NB4 (cell line): ENCODE results near the gene TSPAN4.

Source experiments
- DNase-seq: peaks from one replicate; pipeline ENCODE4 v3.0.0; 2010; ENCODE audit warnings: low read depth
- H3K4me3 ChIP-seq: one replicate; pipeline ENCODE4 v1.5.1; 2011; ENCODE audit warnings: mild to moderate bottlenecking, low read depth, low read length, moderate library complexity
- CTCF ChIP-seq: IDR thresholded peaks from one replicate; pipeline ENCODE4 v1.5.1; 2012; ENCODE audit warnings: low read depth, low read length
- MAX ChIP-seq: IDR thresholded peaks from 2 replicates; pipeline ENCODE4 v1.6.1; 2011; ENCODE audit warnings: low read depth, low read length
- MYC ChIP-seq: IDR thresholded peaks from 2 replicates; pipeline ENCODE4 v1.6.1; 2011; ENCODE audit warnings: low read depth, low read length
- POLR2A ChIP-seq: IDR thresholded peaks from 2 replicates; pipeline ENCODE4 v1.6.1; 2011; ENCODE audit warnings: mild to moderate bottlenecking; ENCODE audit not compliant: insufficient read length; ENCODE audit errors: extremely low read depth

The TSPAN4 gene

GRCh38 chr11:844693-845644 is 2.3 kb downstream of the TSPAN4 start:
- peak; percentile 65 for DNase-seq
- no peak overlapping the region for H3K4me3 ChIP-seq
- TF ChIP-seq CTCF (no peak), MAX (no peak), POLR2A (no peak), MYC (no peak; the same call in 1 of the 2 replicates)

GRCh38 chr11:845872-846495 is 3.3 kb downstream of the TSPAN4 start:
- no peak overlapping the region for H3K4me3 ChIP-seq
- no peak for DNase-seq
- TF ChIP-seq MYC (no peak), POLR2A (no peak), CTCF (no peak), MAX (no peak)

- no peak for DNase-seq
These were observed 3.9 kb downstream of the TSPAN4 start for GRCh38 chr11:846496-847098.

GRCh38 chr11:847876-848275 is 5.2 kb downstream of the TSPAN4 start:
- H3K4me3 ChIP-seq, result no peak overlapping the region
- DNase-seq, result no peak
- no peak for TF ChIP-seq POLR2A
- no peak for TF ChIP-seq CTCF

More at GRCh38 chr11:846496-847098, 3.9 kb downstream of the TSPAN4 start:
- no peak overlapping the region for H3K4me3 ChIP-seq
- TF ChIP-seq CTCF, result no peak
- TF ChIP-seq POLR2A, result no peak
- TF ChIP-seq MYC, result no peak
- TF ChIP-seq MAX, result no peak

GRCh38 chr11:848380-848931 is 5.8 kb downstream of the TSPAN4 start:
- peak; percentile 53 for DNase-seq
- TF ChIP-seq MYC (no peak), CTCF (peak; percentile 87)
- no peak overlapping the region for H3K4me3 ChIP-seq
